Renal pelvis (tissue), 12 donors: ENCODE measurements around the gene RNASE4. TPM values are rescaled to one million over a fixed set of nuclear protein-coding genes. Genes with fewer than 3 reads are reported as not detected.
"Not testable (repeated sequence)": the region's sequence is repeated elsewhere in the genome, so short reads cannot be mapped to it uniquely, and the experiment has no call there.

Experiments used
- DNase-seq: peaks from one replicate; pipeline ENCODE4 v3.0.0-alpha.2; 2013
- long read RNA-seq, 16 experiments: transcript quantifications; one replicate each; lab custom pipeline, GENCODE V29; 2026
- polyA plus RNA-seq, 3 donors: library from polyadenylated mRNA; unstranded; fragments of 120-200 nt; gene quantifications; one replicate each; pipeline ENCODE4 v1.2.1, GENCODE V29; 2013; ENCODE audit not compliant: insufficient read length in 3 of 3

RNASE4 gene, protein sequence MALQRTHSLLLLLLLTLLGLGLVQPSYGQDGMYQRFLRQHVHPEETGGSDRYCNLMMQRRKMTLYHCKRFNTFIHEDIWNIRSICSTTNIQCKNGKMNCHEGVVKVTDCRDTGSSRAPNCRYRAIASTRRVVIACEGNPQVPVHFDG
- polyA plus RNA-seq, result 1 to 10 TPM; 1.3 to 4.4 (median 2.4) TPM
- long read RNA-seq, donor 1, partial matches to known transcripts, result 7 of 12 reads
- long read RNA-seq, donor 1, other reads (novel, unspliced or antisense), result 0 of 12 reads
- long read RNA-seq, donor 2, transcript RNASE4-203 (2 exons, 2,520 nt), result major isoform, 9 of 9 reads
- long read RNA-seq, donor 2, partial matches to known transcripts, result 0 of 9 reads
- long read RNA-seq, donor 2, other reads (novel, unspliced or antisense), result 0 of 9 reads
- long read RNA-seq, donor 3, transcript RNASE4-203 (2 exons, 2,520 nt), result major isoform, 9 of 9 reads
- long read RNA-seq, donor 3, partial matches to known transcripts, result 0 of 9 reads
- long read RNA-seq, donor 3, other reads (novel, unspliced or antisense), result 0 of 9 reads
- long read RNA-seq, donor 4, transcript RNASE4-203 (2 exons, 2,520 nt), result major isoform, 7 of 12 reads
- long read RNA-seq, donor 4, partial matches to known transcripts, result 5 of 12 reads
- long read RNA-seq, donor 4, other reads (novel, unspliced or antisense), result 0 of 12 reads
- long read RNA-seq, donor 5, partial matches to known transcripts, result 0 of 3 reads
- long read RNA-seq, donor 5, other reads (novel, unspliced or antisense), result 0 of 3 reads
- long read RNA-seq, donor 6, transcript RNASE4-203 (2 exons, 2,520 nt), result major isoform, 5 of 5 reads
- long read RNA-seq, donor 6, partial matches to known transcripts, result 0 of 5 reads
- long read RNA-seq, donor 6, other reads (novel, unspliced or antisense), result 0 of 5 reads
- long read RNA-seq, donor 7, partial matches to known transcripts, result 6 of 10 reads
- long read RNA-seq, donor 7, other reads (novel, unspliced or antisense), result 0 of 10 reads
- long read RNA-seq, donor 8, transcript RNASE4-203 (2 exons, 2,520 nt), result major isoform, 11 of 23 reads
- long read RNA-seq, donor 8, partial matches to known transcripts, result 12 of 23 reads
- long read RNA-seq, donor 8, other reads (novel, unspliced or antisense), result 0 of 23 reads
- long read RNA-seq, donor 9, transcript RNASE4-203 (2 exons, 2,520 nt), result major isoform, 16 of 16 reads
- long read RNA-seq, donor 9, partial matches to known transcripts, result 0 of 16 reads
- long read RNA-seq, donor 9, other reads (novel, unspliced or antisense), result 0 of 16 reads
- long read RNA-seq, donor 10, partial matches to known transcripts, result 0 of 3 reads
- long read RNA-seq, donor 10, other reads (novel, unspliced or antisense), result 0 of 3 reads
- long read RNA-seq, donor 11, partial matches to known transcripts, result 0 of 3 reads
- long read RNA-seq, donor 11, other reads (novel, unspliced or antisense), result 0 of 3 reads
- long read RNA-seq, donor 12, transcript RNASE4-203 (2 exons, 2,520 nt), result major isoform, 13 of 14 reads
- long read RNA-seq, donor 12, partial matches to known transcripts, result 0 of 14 reads
- long read RNA-seq, donor 12, other reads (novel, unspliced or antisense), result 0 of 14 reads
- long read RNA-seq, donor 13, transcript RNASE4-203 (2 exons, 2,520 nt), result major isoform, 5 of 5 reads
- long read RNA-seq, donor 13, partial matches to known transcripts, result 0 of 5 reads
- long read RNA-seq, donor 13, other reads (novel, unspliced or antisense), result 0 of 5 reads
- long read RNA-seq, donor 14, result 0 reads
- long read RNA-seq, donor 15, result 0 reads
- long read RNA-seq, donor 16, transcript RNASE4-203 (2 exons, 2,520 nt), result major isoform, 8 of 8 reads
- long read RNA-seq, donor 16, partial matches to known transcripts, result 0 of 8 reads
- long read RNA-seq, donor 16, other reads (novel, unspliced or antisense), result 0 of 8 reads

DNA sequence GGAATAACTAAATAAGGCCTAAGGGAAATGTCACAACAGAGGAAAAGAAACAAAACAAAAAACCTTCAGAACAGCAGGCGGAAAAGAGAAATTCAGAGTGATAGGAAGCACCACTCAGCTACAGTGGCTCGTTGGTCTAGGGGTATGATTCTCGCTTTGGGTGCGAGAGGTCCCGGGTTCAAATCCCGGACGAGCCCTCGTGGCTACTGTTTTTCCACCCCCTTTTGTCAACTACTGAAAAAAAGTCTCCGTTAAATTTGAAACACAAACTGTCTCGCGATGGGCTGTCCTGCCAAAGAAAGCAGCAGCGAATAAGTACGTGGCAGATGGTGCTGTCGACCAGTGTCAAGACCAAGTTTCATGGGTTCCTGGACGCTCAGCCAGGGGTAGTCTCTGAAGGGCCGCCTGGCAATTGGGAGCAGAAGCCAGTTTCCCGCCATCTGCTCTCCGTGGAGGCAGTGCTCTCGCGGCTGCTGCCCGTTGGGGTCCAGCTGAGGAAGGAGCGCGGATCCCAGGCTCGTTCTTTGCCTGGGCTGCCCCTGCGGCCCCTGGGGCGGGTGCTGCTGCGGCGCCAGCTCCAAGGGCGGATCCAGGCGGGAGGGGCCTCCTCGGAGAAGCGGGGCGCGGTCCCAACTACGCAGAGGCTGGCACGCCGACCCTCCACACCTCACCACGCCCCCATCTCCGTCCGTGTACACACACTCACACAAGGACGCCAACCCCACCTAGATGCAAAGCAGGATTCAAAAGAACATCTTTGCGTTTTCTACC, at the start of gene RNASE4:
RNASE4 (plus strand) TSS at position 670 of the 771 bp plus-strand sequence. CDS start 14,812 bp downstream, outside the sequence.
- peak; percentile 73 for DNase-seq

DNA sequence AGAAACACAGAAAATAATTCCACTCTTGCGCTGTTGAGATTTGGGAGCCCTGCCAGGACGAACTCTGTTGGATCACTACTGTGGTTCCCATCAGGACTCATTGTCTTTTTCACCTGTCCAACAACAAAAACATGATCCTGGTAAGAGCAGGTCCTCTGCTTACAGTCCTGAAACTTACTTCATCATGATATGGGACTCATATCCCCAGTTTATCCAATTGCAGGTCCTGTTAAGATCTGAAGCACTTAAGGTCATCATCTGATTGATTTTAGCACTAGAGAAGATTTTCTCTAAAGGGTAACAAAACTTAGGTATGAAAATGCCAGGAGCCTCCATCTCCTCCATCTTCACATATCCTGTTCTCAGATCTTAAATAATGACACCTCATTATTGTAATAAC, 42.8 kb upstream of the RNASE4 start, which contains the start of gene OR6S1:
OR6S1 (minus strand) TSS at position 101 of the 400 bp plus-strand sequence; CDS start at position 101, 0 bp downstream.
- DNase-seq, result no peak

DNA sequence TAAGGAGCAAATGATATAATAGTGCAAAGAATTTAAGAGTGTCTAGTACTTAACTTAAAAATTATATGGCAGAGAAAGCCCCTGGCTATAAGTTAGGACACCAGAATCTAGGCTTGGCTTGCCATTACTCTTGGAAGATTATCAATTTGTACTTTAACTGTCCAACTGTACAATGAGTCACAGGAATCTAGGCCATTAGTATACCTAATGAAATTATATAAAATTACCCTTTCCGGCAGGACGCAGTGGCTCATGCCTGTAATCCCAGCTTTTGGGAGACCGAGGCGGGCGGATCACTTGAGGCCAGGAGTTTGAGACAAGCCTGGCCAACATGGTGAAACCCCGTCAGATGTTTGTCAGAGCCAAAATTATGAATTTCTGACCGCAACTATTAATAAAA, 42.2 kb upstream of the RNASE4 start:
- DNase-seq, result no peak

DNA sequence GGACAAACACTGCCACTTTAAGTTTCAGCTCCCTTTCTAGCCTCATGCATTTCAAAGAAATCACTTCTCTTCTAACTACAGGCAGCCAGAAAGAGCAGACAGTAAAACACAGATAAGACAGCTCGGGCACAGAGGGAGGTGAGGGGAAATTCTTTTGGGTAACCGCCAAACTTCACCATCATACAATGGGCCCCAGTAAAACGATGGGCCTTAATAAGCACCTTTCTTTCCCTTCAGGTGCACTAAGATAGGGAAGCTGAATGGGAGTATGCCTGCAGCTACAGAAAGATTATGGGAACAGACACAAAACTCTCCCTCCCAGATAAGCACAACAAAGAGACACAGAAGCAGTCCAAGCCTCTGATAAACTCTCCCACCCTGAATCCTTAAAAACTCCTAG, 41.6 kb upstream of the RNASE4 start:
- DNase-seq, result not testable (repeated sequence)

DNA sequence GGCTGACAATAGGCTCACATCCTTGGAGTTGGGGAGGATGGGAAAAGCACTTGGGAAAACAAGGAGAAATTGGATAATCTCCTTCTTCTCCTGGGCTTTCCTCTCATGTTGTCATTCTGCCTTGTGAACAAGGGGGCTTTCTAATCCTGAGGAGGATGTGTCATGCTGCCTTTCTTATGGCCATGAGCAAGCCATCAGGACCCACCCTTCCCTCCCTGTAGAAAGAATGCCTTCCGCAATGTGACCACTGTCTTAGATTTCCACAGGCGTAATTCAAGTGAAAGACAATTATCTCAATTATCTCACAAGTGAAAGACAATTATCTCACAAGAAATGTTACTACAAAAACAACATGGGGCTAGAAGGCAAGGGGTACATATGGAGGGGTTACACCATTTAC, 39.8 kb upstream of the RNASE4 start:
- no peak for DNase-seq

DNA sequence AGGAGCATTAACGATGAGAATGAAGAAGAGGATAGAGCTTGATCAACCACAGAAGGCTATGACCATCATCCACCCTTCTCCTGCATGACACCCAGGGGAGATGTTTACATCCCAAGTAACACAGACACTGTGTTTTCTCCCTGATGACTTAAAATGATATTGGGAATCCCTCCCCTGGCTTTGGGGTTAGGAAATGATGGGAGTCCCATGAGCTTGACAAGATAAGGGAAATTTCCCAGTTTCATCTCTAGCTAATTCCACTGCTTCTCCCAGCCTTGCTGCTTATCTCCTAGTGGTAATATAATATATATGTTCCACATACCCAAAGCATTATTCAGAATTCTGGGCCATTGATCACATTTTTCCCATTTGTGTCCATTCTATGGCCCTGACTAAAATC, 38.9 kb upstream of the RNASE4 start:
- no peak for DNase-seq

DNA sequence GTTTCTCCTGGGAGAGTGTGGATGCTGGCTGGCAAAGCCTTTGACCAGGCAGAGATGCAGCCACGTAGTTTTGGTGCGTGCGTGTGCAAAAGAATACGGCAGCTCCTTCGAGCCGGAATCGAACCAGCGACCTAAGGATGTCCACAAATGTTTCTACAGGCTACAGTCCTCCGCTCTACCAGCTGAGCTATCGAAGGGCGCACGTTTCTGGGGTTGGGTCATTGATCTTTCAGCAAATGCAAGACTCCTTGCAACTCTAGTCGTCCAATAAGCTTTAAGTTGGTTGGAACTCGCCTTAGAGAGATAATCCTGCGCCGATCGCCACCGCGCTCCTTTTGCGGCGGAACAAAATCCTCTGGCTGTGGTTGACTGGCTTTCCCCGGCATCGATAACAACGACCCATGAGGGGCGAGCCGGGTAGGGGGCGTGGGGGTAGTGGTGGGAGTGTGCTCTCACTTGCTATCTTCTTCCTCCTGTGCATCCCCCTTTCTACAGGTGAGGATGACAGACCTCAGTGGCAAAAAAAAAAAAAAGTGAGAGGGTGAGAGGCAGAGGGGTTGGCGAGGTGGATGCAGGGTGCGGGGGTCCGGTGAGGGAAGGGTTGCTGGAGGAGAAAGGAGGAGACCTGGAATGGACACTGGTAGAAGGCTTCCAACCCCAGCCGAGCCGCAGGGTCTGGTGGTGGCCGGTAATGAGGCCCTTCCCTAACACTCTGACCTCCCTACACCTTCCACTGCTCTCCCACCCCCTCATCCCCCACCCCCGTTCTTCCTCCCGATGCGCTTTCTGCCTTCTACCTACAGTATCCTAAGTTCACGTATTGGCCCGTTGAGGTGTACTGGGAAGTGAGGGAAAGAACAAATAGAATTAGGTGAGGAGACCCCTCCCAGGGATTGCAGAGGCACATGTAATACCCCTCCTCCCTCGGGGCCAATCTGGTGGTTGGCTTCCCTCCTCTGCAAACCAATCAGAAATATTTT, 31.1 kb upstream of the RNASE4 start:
- no peak for DNase-seq

DNA sequence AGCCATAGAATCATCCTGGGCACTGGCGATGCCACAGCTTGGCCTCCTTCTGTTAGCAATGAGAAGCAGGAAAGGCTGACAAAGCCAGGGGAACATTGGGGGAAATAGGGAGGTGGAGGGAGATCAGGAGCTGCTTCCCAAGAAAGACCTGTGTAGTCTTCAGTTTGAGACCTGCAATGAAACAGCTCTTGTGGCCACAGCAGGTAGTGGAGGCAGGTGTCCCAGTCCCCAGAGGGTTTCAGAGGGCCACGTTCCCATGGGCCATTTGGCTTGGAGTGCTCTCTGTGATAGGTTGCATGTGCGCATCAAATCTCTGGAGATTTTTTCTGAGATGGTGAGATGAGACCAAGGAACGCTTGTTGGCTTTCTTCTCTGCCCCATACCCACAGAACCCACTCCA, 28.5 kb upstream of the RNASE4 start:
- DNase-seq, result no peak

DNA sequence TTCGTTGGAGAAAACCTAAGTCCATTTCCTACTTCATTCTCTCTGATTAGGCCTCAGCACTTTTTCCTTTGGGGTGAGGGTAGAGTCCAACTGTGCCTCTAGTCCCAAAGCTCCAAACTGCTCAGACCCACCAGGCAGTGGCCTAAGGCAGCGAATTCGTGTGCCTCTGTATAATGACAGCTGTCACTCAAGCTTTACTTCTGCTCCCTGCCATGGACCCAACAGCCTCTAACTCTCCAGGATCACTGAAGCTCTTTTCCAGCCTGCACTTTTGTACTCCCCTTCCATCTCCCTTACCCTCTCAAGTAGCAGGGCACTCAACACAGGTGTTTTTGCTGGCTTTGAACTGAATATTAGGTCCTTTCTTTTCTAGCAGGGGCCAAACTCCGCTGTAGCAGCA, 28.1 kb upstream of the RNASE4 start:
- DNase-seq, result no peak

DNA sequence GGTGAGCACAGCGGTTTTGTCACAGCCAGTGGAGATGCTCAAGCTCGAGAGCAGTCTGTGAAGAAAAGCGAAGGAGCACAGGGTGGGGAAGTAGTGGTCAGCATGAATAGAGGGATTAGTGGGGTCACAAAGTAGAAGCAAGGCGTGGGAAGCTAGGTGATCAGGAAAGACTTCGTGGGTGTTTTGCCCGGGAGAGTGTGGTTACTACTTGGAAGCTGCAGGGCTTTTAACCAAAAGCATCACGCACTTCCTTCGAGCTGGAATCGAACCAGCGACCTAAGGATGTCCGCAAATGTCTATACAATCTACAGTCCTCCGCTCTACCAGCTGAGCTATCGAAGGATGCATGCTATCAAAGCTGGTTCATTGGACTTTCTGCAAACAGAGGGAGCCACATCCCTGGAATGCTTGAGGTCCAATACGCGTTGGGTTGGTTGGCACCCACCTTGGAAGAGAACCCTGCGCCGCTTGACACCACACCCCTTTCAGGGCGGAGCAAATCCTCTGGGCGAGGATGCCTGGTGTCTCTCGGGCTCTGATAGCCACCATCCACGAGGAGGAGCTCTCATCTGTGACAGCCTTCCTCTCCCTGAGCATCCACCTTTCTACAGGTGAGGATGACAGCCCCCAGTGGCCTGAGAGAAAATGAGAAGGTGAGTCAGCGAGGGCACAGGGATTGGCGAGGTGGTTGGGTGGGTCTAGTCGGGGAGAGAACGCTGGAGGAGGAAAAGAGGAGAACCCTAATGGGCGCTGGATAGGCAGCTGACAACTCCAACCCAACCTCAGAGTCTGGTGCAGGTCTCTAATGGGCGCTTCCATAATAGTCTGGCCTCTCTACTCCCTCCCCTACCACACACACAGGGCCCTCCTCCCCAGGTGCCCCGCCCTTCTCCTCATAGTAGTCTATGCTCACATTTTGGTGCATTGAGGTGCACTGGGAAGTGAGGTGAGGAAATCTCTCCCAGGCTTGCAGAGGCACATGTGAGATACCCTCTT, 26.8 kb upstream of the RNASE4 start:
- no peak for DNase-seq

DNA sequence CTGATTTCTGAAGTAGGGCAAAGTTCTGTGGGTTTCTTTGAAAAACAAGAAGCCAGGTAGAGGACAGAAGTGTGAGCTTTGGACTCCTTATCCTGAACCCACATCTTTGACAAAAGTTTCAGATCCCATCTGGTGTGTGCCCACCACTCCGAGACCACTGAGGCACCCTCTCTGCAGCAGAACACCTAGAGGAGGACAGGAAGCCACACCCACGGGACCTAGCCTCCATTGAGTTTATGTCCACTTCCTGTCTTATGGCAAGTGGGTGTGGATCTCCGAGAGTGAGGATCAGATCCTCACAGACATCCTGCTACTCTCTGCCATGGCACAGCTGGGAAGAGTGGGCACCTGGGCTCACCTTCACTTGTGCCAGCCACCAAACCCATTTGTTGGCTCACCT, 26.1 kb upstream of the RNASE4 start:
- DNase-seq, result no peak

DNA sequence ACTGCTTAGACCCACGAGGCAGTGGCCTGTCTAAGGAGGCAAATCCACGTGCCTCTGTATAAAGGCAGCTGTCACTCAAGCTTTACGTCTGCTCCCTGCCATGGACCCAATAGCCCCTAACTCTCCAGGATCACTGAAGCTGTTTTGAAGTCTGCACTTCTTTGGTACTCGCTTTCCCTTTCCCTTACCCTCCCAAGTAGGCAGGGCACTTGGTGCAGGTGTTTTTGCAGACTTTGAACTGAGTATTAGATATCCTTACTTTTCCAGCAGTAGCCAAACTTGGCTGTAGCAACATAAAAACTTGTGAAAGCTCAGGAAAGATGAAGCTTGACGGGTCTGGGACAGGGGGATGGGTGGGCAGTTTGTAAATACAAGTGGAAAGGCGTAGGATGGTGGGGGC, 25.0 kb upstream of the RNASE4 start:
- DNase-seq, result no peak

DNA sequence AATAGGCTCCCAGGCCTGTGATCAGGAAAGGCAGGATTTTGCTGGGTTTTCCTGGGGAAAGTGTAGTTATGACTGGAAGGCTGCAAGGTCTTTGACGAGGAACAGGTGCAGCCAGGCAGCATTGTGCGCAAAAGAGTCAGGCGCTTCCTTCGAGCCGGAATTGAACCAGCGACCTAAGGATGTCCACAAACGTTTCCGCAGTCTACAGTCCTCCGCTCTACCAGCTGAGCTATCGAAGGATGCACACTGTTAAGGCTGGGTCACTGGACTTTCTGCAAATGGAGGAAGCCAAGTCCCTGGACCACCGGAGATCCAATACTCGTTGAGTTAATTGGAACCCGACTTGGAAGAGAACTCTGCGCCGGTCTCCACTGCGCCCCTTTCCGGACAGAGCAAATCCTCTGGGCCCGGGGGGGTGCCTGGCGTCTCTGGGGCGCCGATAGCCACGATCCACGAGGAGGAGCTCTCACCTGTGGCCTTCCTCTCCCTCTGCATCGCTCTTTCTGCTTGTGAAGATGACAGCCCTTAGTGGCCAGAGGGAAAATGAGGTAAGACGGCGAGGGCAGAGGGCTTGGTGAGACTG, 24.5 kb upstream of the RNASE4 start:
- no peak for DNase-seq

DNA sequence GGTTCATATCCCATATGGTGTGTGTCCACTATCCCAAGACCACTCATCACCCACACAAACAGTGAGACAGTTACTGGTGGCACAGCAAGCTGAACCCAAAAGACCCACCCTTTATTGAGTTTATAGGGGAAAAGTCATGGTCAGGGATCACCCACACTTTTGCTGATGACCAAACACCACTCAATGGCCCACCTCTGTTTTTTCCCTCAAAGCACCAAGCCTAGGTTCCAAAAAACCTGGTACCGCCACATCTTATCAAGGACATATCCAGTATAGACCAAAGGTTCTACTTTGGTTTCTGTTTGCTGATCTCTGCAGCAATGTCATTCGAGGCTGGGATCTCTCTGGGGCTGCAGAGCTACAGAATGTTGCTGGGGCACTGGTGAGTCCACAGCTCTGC, 23.2 kb upstream of the RNASE4 start:
- no peak for DNase-seq

DNA sequence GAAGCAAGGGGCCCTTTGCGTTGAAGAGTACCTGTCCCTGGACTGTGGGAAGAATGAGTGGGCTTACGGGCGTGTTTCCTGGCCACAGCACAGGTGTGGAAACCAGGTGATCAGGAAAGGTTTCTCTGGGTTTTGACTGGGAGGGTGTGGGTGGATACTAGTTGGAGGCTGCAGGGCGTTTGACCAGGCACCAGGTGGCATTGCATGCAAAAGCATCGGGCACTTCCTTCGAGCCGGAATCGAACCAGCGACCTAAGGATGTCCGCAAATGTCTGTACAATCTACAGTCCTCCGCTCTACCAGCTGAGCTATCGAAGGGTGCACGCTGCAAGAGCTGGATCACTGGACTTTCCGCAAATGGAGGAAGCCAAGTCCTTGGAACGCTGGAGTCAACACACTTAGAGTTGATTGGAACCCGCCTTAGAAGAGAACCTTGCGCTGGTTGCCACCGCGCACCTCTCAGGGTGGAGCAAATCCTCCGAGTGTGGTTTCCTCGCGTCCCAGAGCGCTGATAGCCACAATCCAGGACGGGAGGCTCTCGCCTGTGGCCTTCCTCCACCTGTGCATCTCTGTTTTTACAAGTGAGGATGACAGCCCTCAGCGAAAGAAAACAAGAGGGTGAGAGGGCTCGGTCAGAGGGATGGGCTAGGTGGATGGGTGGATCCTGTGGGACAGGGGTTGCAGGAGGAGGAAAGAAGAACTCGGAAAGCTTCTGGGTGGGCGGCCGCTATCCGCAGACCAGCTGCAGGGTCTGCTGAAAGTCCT, 21.2 kb upstream of the RNASE4 start:
- DNase-seq, result peak; percentile 35

DNA sequence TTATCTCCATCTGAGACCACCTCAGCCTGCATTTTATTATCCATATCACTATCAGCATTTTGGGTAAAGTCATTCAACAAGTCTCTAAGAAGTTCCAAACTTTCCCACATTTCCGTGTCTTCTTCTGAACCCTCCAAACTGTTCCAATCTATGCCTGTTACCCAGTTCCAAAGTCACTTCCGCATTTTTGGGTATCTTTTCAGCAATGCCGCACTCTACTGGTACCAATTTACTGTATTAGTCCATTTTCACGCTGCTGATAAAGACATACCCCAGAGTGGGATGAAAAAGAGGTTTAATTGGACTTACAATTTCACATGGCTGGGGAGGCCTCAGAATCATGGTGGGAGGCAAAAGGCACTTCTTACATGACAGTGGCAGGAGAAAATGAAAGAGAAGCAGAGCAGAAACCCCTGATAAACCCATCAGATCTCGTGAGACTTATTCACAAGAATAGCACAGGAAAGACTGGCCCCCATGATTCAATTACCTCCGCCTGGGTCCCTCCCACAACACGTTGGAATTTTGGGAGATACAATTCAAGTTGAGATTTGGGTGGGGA, 17.9 kb upstream of the RNASE4 start:
- not testable (repeated sequence) for DNase-seq
